ENCODE measurements around the gene PDZD7.

The PDZD7 gene

GRCh38 chr10:101055411-101055810, 24.5 kb upstream of the PDZD7 start:
- in situ Hi-C loops (cut with MboI; ENCODE audit: low sequenced_read_pairs, unreplicated experiment) = no loop called here
- TF ChIP-seq CTCF (IDR thresholded peaks at IDR 0.05; ENCODE audit: borderline replicate concordance, control extremely low read depth, extremely low read depth, insufficient read depth, missing control alignments) = no peak
- DNase-seq (ENCODE audit: low spot score) = no peak

- TF ChIP-seq CTCF (IDR thresholded peaks at IDR 0.05; ENCODE audit: borderline replicate concordance, control extremely low read depth, extremely low read depth, insufficient read depth, missing control alignments) = no peak
- in situ Hi-C loops (cut with MboI; ENCODE audit: low sequenced_read_pairs, unreplicated experiment) = no loop called here
- no peak for DNase-seq (ENCODE audit: low spot score)
Measured at GRCh38 chr10:101054876-101055275, 23.9 kb upstream of the PDZD7 start.

- no peak for TF ChIP-seq CTCF (IDR thresholded peaks at IDR 0.05; ENCODE audit: borderline replicate concordance, control extremely low read depth, extremely low read depth, insufficient read depth, missing control alignments)
- DNase-seq (ENCODE audit: low spot score) = no peak
- in situ Hi-C loops (cut with MboI; ENCODE audit: low sequenced_read_pairs, unreplicated experiment) = no loop called here
Measured at GRCh38 chr10:101054351-101054750, 23.4 kb upstream of the PDZD7 start.

DNA sequence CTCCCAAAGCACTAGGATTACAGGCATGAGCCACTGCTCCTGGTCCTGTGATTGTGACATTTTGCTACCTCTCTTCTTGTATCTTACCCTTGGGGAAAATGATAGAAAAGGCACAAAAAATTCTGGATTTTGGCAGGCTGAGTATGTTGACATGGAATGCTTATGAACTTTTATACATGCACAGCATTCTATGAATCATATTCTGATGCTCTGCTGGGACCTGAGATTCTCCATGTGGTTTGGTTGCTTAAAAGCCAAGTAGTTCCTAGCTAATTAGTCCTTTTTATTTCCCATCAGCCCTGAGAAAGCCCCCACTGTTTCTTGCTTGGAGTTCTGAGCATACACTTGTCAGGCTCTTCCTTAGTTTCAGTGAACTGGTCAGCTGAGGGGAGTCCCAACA, 22.6 kb upstream of the PDZD7 start:
- no peak for TF ChIP-seq CTCF (IDR thresholded peaks at IDR 0.05; ENCODE audit: borderline replicate concordance, control extremely low read depth, extremely low read depth, insufficient read depth, missing control alignments)
- in situ Hi-C loops (cut with MboI; ENCODE audit: low sequenced_read_pairs, unreplicated experiment) = no loop called here
- no peak for DNase-seq (ENCODE audit: low spot score)

DNA sequence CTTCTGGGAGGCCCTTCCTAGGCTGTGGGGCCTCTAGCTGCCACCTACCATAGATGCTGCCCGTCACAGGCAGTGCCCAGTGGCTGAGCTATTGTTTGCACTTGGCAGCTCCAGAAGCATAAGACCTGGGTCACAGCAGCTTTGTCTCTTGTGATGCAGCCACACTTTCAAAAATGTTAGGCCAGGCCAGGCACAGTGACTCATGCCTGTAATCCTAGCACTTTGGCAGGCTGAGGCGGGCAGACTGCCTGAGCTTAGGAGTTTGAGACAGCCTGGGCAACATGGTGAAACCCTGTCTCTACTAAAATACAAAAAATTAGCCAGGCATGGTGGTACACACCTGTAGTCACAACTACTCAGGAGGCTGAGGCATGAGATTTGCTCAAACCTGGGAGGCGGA, 21.4 kb upstream of the PDZD7 start:
- in situ Hi-C loops (cut with MboI; ENCODE audit: low sequenced_read_pairs, unreplicated experiment) = no loop called here
- TF ChIP-seq CTCF (IDR thresholded peaks at IDR 0.05; ENCODE audit: borderline replicate concordance, control extremely low read depth, extremely low read depth, insufficient read depth, missing control alignments) = no peak
- no peak for DNase-seq (ENCODE audit: low spot score)

DNA sequence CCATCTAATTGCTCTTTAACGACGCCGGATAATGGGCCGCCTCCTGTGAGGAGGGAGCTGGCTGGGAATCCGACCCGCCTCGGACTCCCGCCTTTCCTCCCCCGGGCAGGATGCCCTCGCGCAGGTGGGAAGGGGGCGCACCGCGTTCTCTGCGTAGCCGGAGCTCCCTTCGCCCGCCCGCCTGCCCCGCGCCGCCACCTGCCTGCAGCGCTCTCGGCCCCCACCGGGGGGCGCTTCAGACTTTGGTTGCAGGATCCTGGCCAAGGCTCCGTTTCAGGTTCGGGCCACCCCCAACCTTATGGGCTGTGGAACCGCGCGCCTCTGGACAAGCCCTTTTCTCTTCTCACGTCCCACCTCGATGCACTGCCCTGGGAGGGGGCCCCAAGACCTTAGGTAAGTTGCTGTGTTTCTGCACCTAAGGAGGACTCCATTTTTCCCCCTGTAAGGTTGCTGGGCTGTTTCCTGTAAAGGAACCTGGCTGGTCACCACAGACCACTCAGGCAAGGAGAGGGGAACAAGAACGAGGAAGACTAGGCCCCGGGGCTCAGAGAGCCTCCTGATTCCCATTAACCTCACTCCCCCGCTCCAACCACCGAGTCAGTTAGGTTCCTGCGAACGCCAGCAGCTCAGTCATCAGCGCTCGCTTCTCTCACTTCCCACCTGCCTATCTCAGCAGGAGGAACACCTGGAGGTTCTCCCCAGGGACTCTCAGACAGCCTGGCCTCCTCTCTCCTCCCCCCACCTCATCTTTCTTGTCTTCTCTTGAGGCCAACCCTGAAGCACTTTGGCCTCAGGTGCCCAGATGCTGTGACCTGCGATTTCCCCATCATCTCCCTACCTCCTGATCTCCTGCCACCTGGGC, 19.5 kb upstream of the PDZD7 start:
- peak; percentile 78 for TF ChIP-seq CTCF (IDR thresholded peaks at IDR 0.05; ENCODE audit: borderline replicate concordance, control extremely low read depth, extremely low read depth, insufficient read depth, missing control alignments)
- DNase-seq (ENCODE audit: low spot score) = peak; percentile 87
- in situ Hi-C loops (cut with MboI; ENCODE audit: low sequenced_read_pairs, unreplicated experiment) = no loop called here

Measured in GM13976 (cell line).